PC-3 (cell line): ENCODE results near the gene RGS7.

Source experiments
- CTCF ChIP-seq: fragments of 300-600 bp; sonication (generic); conservative IDR thresholded peaks from 2 replicates; pipeline ENCODE4 v1.5.1; 2017; ENCODE audit warnings: antibody characterized with exemption, low read depth, mild to moderate bottlenecking, low read length
- EZH2 ChIP-seq: fragments of 300-600 bp; sonication (generic); IDR thresholded peaks from one replicate; pipeline ENCODE4 v1.6.1; 2017; ENCODE audit warnings: antibody characterized with exemption, mild to moderate bottlenecking, low read length; ENCODE audit not compliant: unreplicated experiment

DNA sequence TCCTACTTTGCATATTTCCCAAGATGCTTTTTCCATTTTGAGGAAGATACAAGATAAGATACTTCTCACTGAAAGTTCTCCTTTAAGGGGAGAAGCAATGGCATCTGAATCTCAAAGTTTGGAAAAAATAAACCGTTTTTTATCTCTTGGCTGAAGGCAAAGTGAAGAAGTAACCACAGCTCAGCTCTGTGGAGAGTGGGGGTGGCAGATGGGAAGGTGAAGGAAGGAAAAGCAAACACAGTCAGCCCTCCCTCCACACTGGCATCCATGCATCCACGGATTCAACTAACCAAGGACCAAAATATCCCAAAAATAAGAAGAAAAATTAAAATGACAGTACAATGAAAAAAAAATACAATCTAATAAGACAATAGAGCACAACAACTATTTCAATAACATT lies 211.1 kb downstream of the RGS7 start:
- TF ChIP-seq CTCF (no peak), EZH2 (no peak)
